GM23338 (cell line): ENCODE measurements around the gene PITPNC1.

Experiments used
- CREB1 ChIP-seq: fragments of 250-450 bp; sonication (Bioruptor Pico); IDR thresholded peaks from 2 replicates; pipeline ENCODE4 v1.5.0; 2020; ENCODE audit warnings: low read depth, mild to moderate bottlenecking, moderate library complexity
- EZH2 ChIP-seq: fragments of 200-600 bp; sonication (generic); IDR thresholded peaks from one replicate; pipeline ENCODE4 v1.8.0; 2017; ENCODE audit warnings: antibody characterized with exemption, mild to moderate bottlenecking, low read depth; ENCODE audit not compliant: unreplicated experiment
- EZH2phosphoT487 ChIP-seq: fragments of 200-600 bp; sonication (generic); IDR thresholded peaks from one replicate; pipeline ENCODE4 v1.8.1; 2018; ENCODE audit warnings: antibody characterized with exemption; ENCODE audit not compliant: unreplicated experiment
- JUNB ChIP-seq: IDR thresholded peaks from one replicate; pipeline ENCODE4 v1.6.1; 2016; ENCODE audit warnings: antibody characterized with exemption; ENCODE audit not compliant: unreplicated experiment
- POLR2AphosphoS5 ChIP-seq: IDR thresholded peaks from 2 replicates; pipeline ENCODE4 v1.6.1; 2016; ENCODE audit warnings: antibody characterized with exemption, low read depth
- REST ChIP-seq: IDR thresholded peaks from one replicate; pipeline ENCODE4 v1.6.1; 2018; ENCODE audit warnings: antibody characterized with exemption; ENCODE audit not compliant: unreplicated experiment
- STAT1 ChIP-seq: IDR thresholded peaks from one replicate; pipeline ENCODE4 v1.6.1; 2016; ENCODE audit warnings: antibody characterized with exemption; ENCODE audit not compliant: unreplicated experiment
- ZNF114 ChIP-seq: fragments of 250-450 bp; sonication (Bioruptor Pico); IDR thresholded peaks from 2 replicates; pipeline ENCODE4 v1.5.0; 2020; ENCODE audit warnings: mild to moderate bottlenecking, moderate library complexity
- ZNF462 ChIP-seq: fragments of 250-450 bp; sonication (Bioruptor Pico); IDR thresholded peaks from 2 replicates; pipeline ENCODE4 v1.5.0; 2020; ENCODE audit warnings: mild to moderate bottlenecking, moderate library complexity
- TF ChIP-seq, protein P1 (sequence below), 2 experiments: fragments of 200-600 bp in 1 of 2; sonication (generic) in 1 of 2; conservative IDR thresholded peaks; 2 replicates each; pipeline versions ENCODE4 v1.5.1 to v1.6.1; 2016 to 2017; ENCODE audit warnings: antibody characterized with exemption in 2 of 2, low read depth in 2 of 2, mild to moderate bottlenecking in 2 of 2, moderate library complexity in 1 of 2

DNA sequence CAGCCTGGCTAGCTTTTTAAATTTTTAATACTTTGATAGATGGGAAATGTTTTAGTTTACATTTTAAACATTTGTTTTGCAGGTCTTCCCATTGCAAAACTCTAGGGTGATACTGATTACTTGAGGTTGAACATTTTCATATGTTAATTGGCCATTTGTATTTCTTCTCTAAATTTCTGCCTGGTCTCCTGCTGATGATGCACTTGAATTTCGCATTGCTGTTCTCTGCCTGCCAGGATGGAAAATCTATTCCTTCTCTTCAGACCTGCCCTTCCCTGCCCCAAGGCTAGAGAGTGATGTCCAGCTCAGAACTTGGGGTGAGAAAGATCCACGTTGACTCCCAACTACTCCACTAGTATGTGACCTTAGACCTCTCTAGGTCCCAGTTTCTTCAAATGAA is 134.7 kb downstream of the PITPNC1 start:
- TF ChIP-seq EZH2phosphoT487: no peak
- no peak for TF ChIP-seq REST
- no peak for TF ChIP-seq POLR2AphosphoS5
- TF ChIP-seq, protein P1, sequence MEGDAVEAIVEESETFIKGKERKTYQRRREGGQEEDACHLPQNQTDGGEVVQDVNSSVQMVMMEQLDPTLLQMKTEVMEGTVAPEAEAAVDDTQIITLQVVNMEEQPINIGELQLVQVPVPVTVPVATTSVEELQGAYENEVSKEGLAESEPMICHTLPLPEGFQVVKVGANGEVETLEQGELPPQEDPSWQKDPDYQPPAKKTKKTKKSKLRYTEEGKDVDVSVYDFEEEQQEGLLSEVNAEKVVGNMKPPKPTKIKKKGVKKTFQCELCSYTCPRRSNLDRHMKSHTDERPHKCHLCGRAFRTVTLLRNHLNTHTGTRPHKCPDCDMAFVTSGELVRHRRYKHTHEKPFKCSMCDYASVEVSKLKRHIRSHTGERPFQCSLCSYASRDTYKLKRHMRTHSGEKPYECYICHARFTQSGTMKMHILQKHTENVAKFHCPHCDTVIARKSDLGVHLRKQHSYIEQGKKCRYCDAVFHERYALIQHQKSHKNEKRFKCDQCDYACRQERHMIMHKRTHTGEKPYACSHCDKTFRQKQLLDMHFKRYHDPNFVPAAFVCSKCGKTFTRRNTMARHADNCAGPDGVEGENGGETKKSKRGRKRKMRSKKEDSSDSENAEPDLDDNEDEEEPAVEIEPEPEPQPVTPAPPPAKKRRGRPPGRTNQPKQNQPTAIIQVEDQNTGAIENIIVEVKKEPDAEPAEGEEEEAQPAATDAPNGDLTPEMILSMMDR (conservative IDR thresholded peaks at IDR 0.05; ENCODE audit: low read depth in 2 of 2): no peak
- no peak for TF ChIP-seq STAT1
- TF ChIP-seq CREB1: no peak
- TF ChIP-seq JUNB: no peak
- TF ChIP-seq ZNF114 (CRISPR knock-in tag): no peak
- no peak for TF ChIP-seq EZH2
- TF ChIP-seq ZNF462 (CRISPR knock-in tag): no peak
